ENCODE data around the gene LIF. TPM values are rescaled to one million over a fixed set of nuclear protein-coding genes. Genes with fewer than 3 reads are reported as not detected.

Gene LIF
- total and polyA plus RNA-seq, 2 of the 4 experiments (the other 2 are of a cell fraction): 130 to 214 TPM

DNA sequence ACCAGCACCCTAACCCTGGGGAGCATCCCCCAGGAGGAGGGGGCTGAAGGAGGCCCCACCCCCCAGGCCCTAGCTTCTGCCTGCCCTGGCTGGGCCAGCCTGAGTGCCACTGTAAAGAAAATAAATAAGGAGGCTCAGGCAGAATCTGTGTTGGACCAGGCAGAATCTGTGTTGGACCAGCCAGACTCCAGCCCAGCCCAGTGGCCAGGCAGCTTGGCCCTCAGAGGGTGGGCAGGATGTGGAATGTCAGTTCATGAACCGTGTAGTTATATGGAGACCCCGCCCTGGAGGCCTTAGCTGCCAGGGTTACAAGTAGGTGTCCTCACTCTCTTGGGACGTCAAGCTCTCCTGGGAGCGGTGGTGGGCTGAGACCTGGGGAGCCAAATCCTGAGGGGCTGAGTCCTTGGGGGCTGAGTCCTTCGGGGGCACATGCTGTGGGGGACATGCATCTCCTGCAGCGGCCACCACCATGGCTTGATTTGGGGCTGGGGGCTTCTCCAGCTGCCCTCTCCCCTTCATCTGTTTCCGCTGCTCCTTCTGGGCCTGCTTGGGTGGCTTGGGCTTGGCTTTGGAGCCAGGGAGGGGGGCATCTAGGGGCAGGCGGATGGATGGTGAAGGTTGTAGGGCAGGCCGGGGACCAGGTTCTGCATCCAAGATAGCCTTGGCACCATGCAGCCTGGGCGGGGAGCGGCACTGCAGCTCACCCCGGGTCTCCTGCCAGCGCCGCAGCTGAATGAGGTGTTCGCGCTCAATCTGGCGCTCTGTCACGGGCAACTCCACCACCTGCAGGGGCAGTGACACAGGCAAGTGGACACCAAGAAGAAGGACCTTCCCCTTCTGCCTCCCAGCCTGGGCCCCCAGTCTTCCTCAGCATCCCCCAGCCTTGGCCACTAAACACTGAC, 45.8 kb upstream of the LIF start:
- Histone ChIP-seq H2BK20ac (ENCODE audit: low read depth, low read length) (no peak overlapping the region), H4K5ac (ENCODE audit: low read depth, low read length) (no peak overlapping the region), H4K20me1 (ENCODE audit: insufficient read depth, low read length) (peaks cover 28% of the 10 kb centered on the region), H2AK9ac (replicated peaks; ENCODE audit: low read depth, low read length, poor library complexity) (no peak overlapping the region), H3K9ac (ENCODE audit: low read depth, low read length) (no peak overlapping the region), H3K56ac (ENCODE audit: extremely low read depth, insufficient read depth, low read length) (no peak overlapping the region), H3K4me3 (ENCODE audit: insufficient read depth, low read depth, low read length) (no peak overlapping the region), H3K4me2 (ENCODE audit: low read depth, low read length) (no peak overlapping the region), H2BK15ac (ENCODE audit: low read depth, low read length) (no peak overlapping the region), H3K23ac (ENCODE audit: low read depth, low read length) (no peak overlapping the region), H2AK5ac (ENCODE audit: low read depth, low read length) (no peak overlapping the region), H3K27me3 (ENCODE audit: control insufficient read depth, insufficient read depth, low read length) (no peaks in the 10 kb centered on the region), H3K4me1 (ENCODE audit: control insufficient read depth, insufficient read depth, low read length) (peaks cover 20% of the 10 kb centered on the region; the same call in 1 of the 2 replicates), H3K9me1 (ENCODE audit: insufficient read depth, low read length) (peaks cover 6% of the 10 kb centered on the region), H3K18ac (ENCODE audit: low read depth, low read length) (no peak overlapping the region), H4K91ac (ENCODE audit: insufficient read depth, low read depth, low read length) (no peak overlapping the region), H2AFZ (replicated peaks; ENCODE audit: low read length, poor library complexity) (no peak overlapping the region), H2BK5ac (ENCODE audit: low read depth, low read length, poor library complexity, severe bottlenecking) (no peak overlapping the region), H3K4ac (ENCODE audit: low read depth, low read length) (no peak overlapping the region), H3K36me3 (ENCODE audit: control insufficient read depth, insufficient read depth, low read length) (peaks cover 54% of the 10 kb centered on the region), H3K79me1 (ENCODE audit: low read depth in 1 of 2, low read length in 2 of 2) (peaks cover 0 to 10% of the 10 kb centered on the region in 2 experiments), H3K27ac (ENCODE audit: insufficient read depth, low read length) (no peak overlapping the region), H3K14ac (replicated peaks; ENCODE audit: low read depth, low read length) (no peak overlapping the region), H4K8ac (ENCODE audit: low read depth in 2 of 2, low read length in 2 of 2) (no peak overlapping the region), H2BK120ac (ENCODE audit: low read depth, low read length) (no peak overlapping the region), H3K9me3 (ENCODE audit: control insufficient read depth, insufficient read depth, low read length) (no peaks in the 10 kb centered on the region)
- in situ Hi-C loops (cut with MboI; ENCODE audit: low sequenced_read_pairs) (no loop called here), dilution Hi-C loops (cut with HindIII; ENCODE audit: low sequenced_read_pairs, unreplicated experiment) (no loop called here), intact Hi-C loops (cut with micrococcal nuclease) (no loop called here)
- WGBS, 2 experiments (ENCODE audit: extremely low coverage in 2 of 2, insufficient read length in 1 of 2): 100% methylated on average over 7 of the region's 18 CpGs; no CpG with 5 or more reads in 1 of the 2 experiments
- no peak for DNase-seq
- no peak for ATAC-seq (ENCODE audit: low read depth)
- BruUV-seq (replicated peaks): no TSS peak
- ChIA-PET CTCF (no interaction called here), POLR2A (ENCODE audit: unreplicated experiment) (no interaction called here)
- TF ChIP-seq BHLHE40 (IDR thresholded peaks at IDR 0.05; ENCODE audit: low read depth, low read length) (no peak), POLR2A (IDR thresholded peaks at IDR 0.05; ENCODE audit: low read depth, low read length) (no peak), SMC3 (IDR thresholded peaks at IDR 0.05; ENCODE audit: low read depth, low read length) (no peak), MAFK (IDR thresholded peaks at IDR 0.05; ENCODE audit: low read depth, low read length) (no peak), MAZ (IDR thresholded peaks at IDR 0.05; ENCODE audit: borderline replicate concordance, low read depth, low read length) (no peak), RAD21 (IDR thresholded peaks at IDR 0.05; ENCODE audit: low read length) (no peak), CHD1 (IDR thresholded peaks at IDR 0.05; ENCODE audit: low read depth, low read length) (no peak), RFX5 (IDR thresholded peaks at IDR 0.05; ENCODE audit: low read depth, low read length) (no peak), CEBPB (IDR thresholded peaks at IDR 0.05; ENCODE audit: low read depth, low read length) (no peak), NFE2L2 (IDR thresholded peaks at IDR 0.05; ENCODE audit: low read depth, low read length) (no peak), FOS (IDR thresholded peaks at IDR 0.05; ENCODE audit: low read depth, low read length) (no peak), MXI1 (IDR thresholded peaks at IDR 0.05; ENCODE audit: borderline replicate concordance, low read depth, low read length) (no peak)
- TF ChIP-seq, protein P1, sequence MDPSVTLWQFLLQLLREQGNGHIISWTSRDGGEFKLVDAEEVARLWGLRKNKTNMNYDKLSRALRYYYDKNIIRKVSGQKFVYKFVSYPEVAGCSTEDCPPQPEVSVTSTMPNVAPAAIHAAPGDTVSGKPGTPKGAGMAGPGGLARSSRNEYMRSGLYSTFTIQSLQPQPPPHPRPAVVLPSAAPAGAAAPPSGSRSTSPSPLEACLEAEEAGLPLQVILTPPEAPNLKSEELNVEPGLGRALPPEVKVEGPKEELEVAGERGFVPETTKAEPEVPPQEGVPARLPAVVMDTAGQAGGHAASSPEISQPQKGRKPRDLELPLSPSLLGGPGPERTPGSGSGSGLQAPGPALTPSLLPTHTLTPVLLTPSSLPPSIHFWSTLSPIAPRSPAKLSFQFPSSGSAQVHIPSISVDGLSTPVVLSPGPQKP (IDR thresholded peaks at IDR 0.05; ENCODE audit: borderline replicate concordance, low read depth, low read length): no peak
- TF ChIP-seq, protein P2, sequence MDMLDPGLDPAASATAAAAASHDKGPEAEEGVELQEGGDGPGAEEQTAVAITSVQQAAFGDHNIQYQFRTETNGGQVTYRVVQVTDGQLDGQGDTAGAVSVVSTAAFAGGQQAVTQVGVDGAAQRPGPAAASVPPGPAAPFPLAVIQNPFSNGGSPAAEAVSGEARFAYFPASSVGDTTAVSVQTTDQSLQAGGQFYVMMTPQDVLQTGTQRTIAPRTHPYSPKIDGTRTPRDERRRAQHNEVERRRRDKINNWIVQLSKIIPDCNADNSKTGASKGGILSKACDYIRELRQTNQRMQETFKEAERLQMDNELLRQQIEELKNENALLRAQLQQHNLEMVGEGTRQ (IDR thresholded peaks at IDR 0.05; ENCODE audit: low read depth, low read length): no peak
- TF ChIP-seq, protein P3, sequence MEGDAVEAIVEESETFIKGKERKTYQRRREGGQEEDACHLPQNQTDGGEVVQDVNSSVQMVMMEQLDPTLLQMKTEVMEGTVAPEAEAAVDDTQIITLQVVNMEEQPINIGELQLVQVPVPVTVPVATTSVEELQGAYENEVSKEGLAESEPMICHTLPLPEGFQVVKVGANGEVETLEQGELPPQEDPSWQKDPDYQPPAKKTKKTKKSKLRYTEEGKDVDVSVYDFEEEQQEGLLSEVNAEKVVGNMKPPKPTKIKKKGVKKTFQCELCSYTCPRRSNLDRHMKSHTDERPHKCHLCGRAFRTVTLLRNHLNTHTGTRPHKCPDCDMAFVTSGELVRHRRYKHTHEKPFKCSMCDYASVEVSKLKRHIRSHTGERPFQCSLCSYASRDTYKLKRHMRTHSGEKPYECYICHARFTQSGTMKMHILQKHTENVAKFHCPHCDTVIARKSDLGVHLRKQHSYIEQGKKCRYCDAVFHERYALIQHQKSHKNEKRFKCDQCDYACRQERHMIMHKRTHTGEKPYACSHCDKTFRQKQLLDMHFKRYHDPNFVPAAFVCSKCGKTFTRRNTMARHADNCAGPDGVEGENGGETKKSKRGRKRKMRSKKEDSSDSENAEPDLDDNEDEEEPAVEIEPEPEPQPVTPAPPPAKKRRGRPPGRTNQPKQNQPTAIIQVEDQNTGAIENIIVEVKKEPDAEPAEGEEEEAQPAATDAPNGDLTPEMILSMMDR (conservative IDR thresholded peaks at IDR 0.05; ENCODE audit: low read depth, low read length): no peak
